Muscle of leg (tissue), 11 donors: ENCODE results near the gene ITGA1. TPM values are rescaled to one million over a fixed set of nuclear protein-coding genes. Genes with fewer than 3 reads are reported as not detected.
"Not testable (repeated sequence)": the region's sequence is repeated elsewhere in the genome, so short reads cannot be mapped to it uniquely, and the experiment has no call there.

Experiments used
- DNase-seq: peaks from one replicate; pipeline ENCODE4 v3.0.0; 2013
- H3K27ac ChIP-seq: one replicate; pipeline ENCODE4 v1.5.1; 2013; ENCODE audit warnings: mild to moderate bottlenecking, low read length, control low read depth
- H3K27me3 ChIP-seq: one replicate; pipeline ENCODE4 v1.6.1; 2013; ENCODE audit warnings: low read length; ENCODE audit not compliant: control insufficient read depth, insufficient read depth
- H3K36me3 ChIP-seq: one replicate; pipeline ENCODE4 v1.6.1; 2013; ENCODE audit warnings: low read length; ENCODE audit not compliant: control insufficient read depth, insufficient read depth
- H3K4me1 ChIP-seq: one replicate; pipeline ENCODE4 v1.6.1; 2013; ENCODE audit warnings: low read length; ENCODE audit not compliant: control insufficient read depth, insufficient read depth
- H3K4me3 ChIP-seq: one replicate; pipeline ENCODE4 v1.5.1; 2013; ENCODE audit warnings: low read length, control low read depth
- H3K9me3 ChIP-seq: replicated peaks from 2 replicates; pipeline ENCODE4 v1.6.1; 2013; ENCODE audit warnings: low read depth, low read length; ENCODE audit not compliant: control insufficient read depth
- WGBS: methylation state at CpG from one replicate; pipeline ENCODE4 v1.1.5; 2013; ENCODE audit warnings: missing lambda C conversion rate; ENCODE audit not compliant: insufficient coverage; 5-methylcytosine and 5-hydroxymethylcytosine counted together
- polyA plus RNA-seq, 8 donors: library from polyadenylated mRNA; unstranded; fragments of 120-200 nt; gene quantifications; one replicate each; pipeline versions ENCODE4 v1.2.1 to v1.2.3, GENCODE V29; 2013; ENCODE audit warnings: inconsistent platforms in 1 of 8, low replicate concordance in 1 of 8; ENCODE audit not compliant: insufficient read length in 8 of 8, insufficient read depth in 1 of 8
- total RNA-seq: library from RNA; stranded (reverse); fragments of 120-200 nt; gene quantifications from one replicate; pipeline ENCODE4 v1.2.4, GENCODE V29; 2013

ITGA1 gene
- total and polyA plus RNA-seq, 9 donors, result 11.5 to 36.5 (median 21.6) TPM

- WGBS, result no CpG with 5 or more reads among the region's 3 CpGs
- not testable (repeated sequence) for H3K4me3 ChIP-seq, H3K9me3 ChIP-seq, H3K4me1 ChIP-seq, H3K36me3 ChIP-seq, H3K27me3 ChIP-seq, DNase-seq
- peak overlapping the region; percentile 16 for H3K27ac ChIP-seq
Measured at GRCh38 chr5:52818807-52819206, 31.1 kb downstream of the ITGA1 start.

GRCh38 chr5:52821901-52822300 lies 34.2 kb downstream of the ITGA1 start:
- Histone ChIP-seq H3K9me3 (no peaks in the 10 kb centered on the region), H3K4me1 (peaks cover 3% of the 10 kb centered on the region), H3K27ac (peak overlapping the region; percentile 74), H3K4me3 (no peak overlapping the region), H3K36me3 (no peaks in the 10 kb centered on the region), H3K27me3 (no peaks in the 10 kb centered on the region)
- peak; percentile 60 for DNase-seq
- WGBS, result no CpG with 5 or more reads among the region's 1 CpG

- H3K27ac ChIP-seq, result peak overlapping the region; percentile 74
- WGBS, result 14% methylated on average over 2 of the region's 6 CpGs
- H3K27me3 ChIP-seq, result no peaks in the 10 kb centered on the region
- H3K4me3 ChIP-seq, result no peak overlapping the region
- no peaks in the 10 kb centered on the region for H3K9me3 ChIP-seq
- peak; percentile 91 for DNase-seq
- H3K4me1 ChIP-seq, result peaks cover 3% of the 10 kb centered on the region
- H3K36me3 ChIP-seq, result no peaks in the 10 kb centered on the region
Measured at GRCh38 chr5:52822437-52822836, 34.7 kb downstream of the ITGA1 start.

- Histone ChIP-seq H3K9me3 (peaks cover 3% of the 10 kb centered on the region), H3K36me3 (no peaks in the 10 kb centered on the region), H3K4me1 (peaks cover 3% of the 10 kb centered on the region), H3K27ac (no peak overlapping the region), H3K4me3 (no peak overlapping the region), H3K27me3 (no peaks in the 10 kb centered on the region)
- no CpG with 5 or more reads among the region's 1 CpG for WGBS
- no peak for DNase-seq
Measured at GRCh38 chr5:52824827-52825226, 37.1 kb downstream of the ITGA1 start.

- Histone ChIP-seq H3K4me3 (no peak overlapping the region), H3K4me1 (peaks cover 3% of the 10 kb centered on the region), H3K27me3 (no peaks in the 10 kb centered on the region), H3K9me3 (peaks cover 3% of the 10 kb centered on the region), H3K36me3 (no peaks in the 10 kb centered on the region), H3K27ac (no peak overlapping the region)
- 86% methylated on average over 2 of the region's 2 CpGs for WGBS
- DNase-seq, result no peak
Measured at GRCh38 chr5:52825826-52826225, 38.1 kb downstream of the ITGA1 start.

- no CpG with 5 or more reads among the region's 1 CpG for WGBS
- Histone ChIP-seq H3K27me3 (no peaks in the 10 kb centered on the region), H3K27ac (no peak overlapping the region)
Measured at GRCh38 chr5:52827815-52828214, 40.1 kb downstream of the ITGA1 start.

GRCh38 chr5:52829664-52830063 lies 41.9 kb downstream of the ITGA1 start:
- Histone ChIP-seq H3K36me3 (no peaks in the 10 kb centered on the region), H3K9me3 (peaks cover 3% of the 10 kb centered on the region), H3K27ac (no peak overlapping the region), H3K27me3 (no peaks in the 10 kb centered on the region), H3K4me3 (no peak overlapping the region), H3K4me1 (no peaks in the 10 kb centered on the region)
- DNase-seq, result no peak

More at GRCh38 chr5:52827815-52828214, 40.1 kb downstream of the ITGA1 start:
- DNase-seq, result no peak
- Histone ChIP-seq H3K4me3 (no peak overlapping the region), H3K36me3 (no peaks in the 10 kb centered on the region), H3K4me1 (no peaks in the 10 kb centered on the region), H3K9me3 (peaks cover 3% of the 10 kb centered on the region)

GRCh38 chr5:52830650-52831049 lies 42.9 kb downstream of the ITGA1 start:
- H3K27me3 ChIP-seq, result no peaks in the 10 kb centered on the region
- H3K27ac ChIP-seq, result no peak overlapping the region
- H3K4me3 ChIP-seq, result no peak overlapping the region
- no peaks in the 10 kb centered on the region for H3K36me3 ChIP-seq
- H3K9me3 ChIP-seq, result peaks cover 3% of the 10 kb centered on the region
- no CpG with 5 or more reads among the region's 2 CpGs for WGBS
- DNase-seq, result peak; percentile 25
- no peaks in the 10 kb centered on the region for H3K4me1 ChIP-seq

- no peak overlapping the region for H3K27ac ChIP-seq
- WGBS, result 80% methylated on average over 1 of the region's 2 CpGs
Measured at GRCh38 chr5:52831786-52832511, 44.2 kb downstream of the ITGA1 start.

GRCh38 chr5:52834320-52834719 lies 46.6 kb downstream of the ITGA1 start:
- Histone ChIP-seq H3K27ac (no peak overlapping the region), H3K4me1 (no peaks in the 10 kb centered on the region), H3K9me3 (no peaks in the 10 kb centered on the region), H3K27me3 (no peaks in the 10 kb centered on the region), H3K36me3 (no peaks in the 10 kb centered on the region), H3K4me3 (no peak overlapping the region)
- WGBS, result 100% methylated on average over 2 of the region's 2 CpGs
- DNase-seq, result no peak

More at GRCh38 chr5:52831786-52832511, 44.2 kb downstream of the ITGA1 start:
- peaks cover 3% of the 10 kb centered on the region for H3K9me3 ChIP-seq
- no peaks in the 10 kb centered on the region for H3K4me1 ChIP-seq
- no peak overlapping the region for H3K4me3 ChIP-seq
- no peak for DNase-seq
- H3K27me3 ChIP-seq, result no peaks in the 10 kb centered on the region
- no peaks in the 10 kb centered on the region for H3K36me3 ChIP-seq

GRCh38 chr5:52837068-52837467 lies 49.4 kb downstream of the ITGA1 start:
- no peak for DNase-seq
- H3K4me3 ChIP-seq, result no peak overlapping the region
- no peaks in the 10 kb centered on the region for H3K9me3 ChIP-seq
- H3K36me3 ChIP-seq, result no peaks in the 10 kb centered on the region
- H3K27me3 ChIP-seq, result no peaks in the 10 kb centered on the region
- 80% methylated on average over 2 of the region's 7 CpGs for WGBS
- H3K4me1 ChIP-seq, result peaks cover 2% of the 10 kb centered on the region
- peak overlapping the region; percentile 23 for H3K27ac ChIP-seq
